Measurements from ENCODE around the gene NRG4.
"Not testable (repeated sequence)": the region's sequence is repeated elsewhere in the genome, so short reads cannot be mapped to it uniquely, and the experiment has no call there.

DNA sequence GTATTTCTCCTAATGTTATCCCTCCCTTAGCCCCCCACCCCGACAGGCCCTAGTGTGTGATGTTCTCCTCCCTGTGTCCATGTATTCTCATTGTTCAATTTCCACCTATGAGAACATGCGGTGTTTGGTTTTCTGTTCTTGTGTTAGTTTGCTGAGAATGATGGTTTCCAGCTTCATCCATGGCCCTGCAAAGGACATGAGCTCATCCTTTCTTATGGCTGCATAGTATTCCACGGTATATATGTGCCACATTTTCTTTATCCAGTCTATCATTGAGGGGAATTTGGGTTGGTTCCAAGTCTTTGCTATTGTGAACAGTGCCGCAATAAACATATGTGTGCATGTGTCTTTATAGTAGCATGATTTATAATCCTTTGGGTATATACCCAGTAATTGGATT is 1.2 kb upstream of the NRG4 start:
- TF ChIP-seq, protein P1, sequence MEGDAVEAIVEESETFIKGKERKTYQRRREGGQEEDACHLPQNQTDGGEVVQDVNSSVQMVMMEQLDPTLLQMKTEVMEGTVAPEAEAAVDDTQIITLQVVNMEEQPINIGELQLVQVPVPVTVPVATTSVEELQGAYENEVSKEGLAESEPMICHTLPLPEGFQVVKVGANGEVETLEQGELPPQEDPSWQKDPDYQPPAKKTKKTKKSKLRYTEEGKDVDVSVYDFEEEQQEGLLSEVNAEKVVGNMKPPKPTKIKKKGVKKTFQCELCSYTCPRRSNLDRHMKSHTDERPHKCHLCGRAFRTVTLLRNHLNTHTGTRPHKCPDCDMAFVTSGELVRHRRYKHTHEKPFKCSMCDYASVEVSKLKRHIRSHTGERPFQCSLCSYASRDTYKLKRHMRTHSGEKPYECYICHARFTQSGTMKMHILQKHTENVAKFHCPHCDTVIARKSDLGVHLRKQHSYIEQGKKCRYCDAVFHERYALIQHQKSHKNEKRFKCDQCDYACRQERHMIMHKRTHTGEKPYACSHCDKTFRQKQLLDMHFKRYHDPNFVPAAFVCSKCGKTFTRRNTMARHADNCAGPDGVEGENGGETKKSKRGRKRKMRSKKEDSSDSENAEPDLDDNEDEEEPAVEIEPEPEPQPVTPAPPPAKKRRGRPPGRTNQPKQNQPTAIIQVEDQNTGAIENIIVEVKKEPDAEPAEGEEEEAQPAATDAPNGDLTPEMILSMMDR (conservative IDR thresholded peaks at IDR 0.05; ENCODE audit: low read depth in 2 of 2): not testable (repeated sequence)
- TF ChIP-seq POLR2AphosphoS5 (IDR thresholded peaks at IDR 0.05; ENCODE audit: low read depth); CREB1 (CRISPR knock-in tag; IDR thresholded peaks at IDR 0.05; ENCODE audit: low read depth); EZH2 (IDR thresholded peaks at IDR 0.05; ENCODE audit: low read depth, unreplicated experiment); EZH2phosphoT487 (IDR thresholded peaks at IDR 0.05; ENCODE audit: unreplicated experiment): not testable (repeated sequence)
- TF ChIP-seq, protein P2, sequence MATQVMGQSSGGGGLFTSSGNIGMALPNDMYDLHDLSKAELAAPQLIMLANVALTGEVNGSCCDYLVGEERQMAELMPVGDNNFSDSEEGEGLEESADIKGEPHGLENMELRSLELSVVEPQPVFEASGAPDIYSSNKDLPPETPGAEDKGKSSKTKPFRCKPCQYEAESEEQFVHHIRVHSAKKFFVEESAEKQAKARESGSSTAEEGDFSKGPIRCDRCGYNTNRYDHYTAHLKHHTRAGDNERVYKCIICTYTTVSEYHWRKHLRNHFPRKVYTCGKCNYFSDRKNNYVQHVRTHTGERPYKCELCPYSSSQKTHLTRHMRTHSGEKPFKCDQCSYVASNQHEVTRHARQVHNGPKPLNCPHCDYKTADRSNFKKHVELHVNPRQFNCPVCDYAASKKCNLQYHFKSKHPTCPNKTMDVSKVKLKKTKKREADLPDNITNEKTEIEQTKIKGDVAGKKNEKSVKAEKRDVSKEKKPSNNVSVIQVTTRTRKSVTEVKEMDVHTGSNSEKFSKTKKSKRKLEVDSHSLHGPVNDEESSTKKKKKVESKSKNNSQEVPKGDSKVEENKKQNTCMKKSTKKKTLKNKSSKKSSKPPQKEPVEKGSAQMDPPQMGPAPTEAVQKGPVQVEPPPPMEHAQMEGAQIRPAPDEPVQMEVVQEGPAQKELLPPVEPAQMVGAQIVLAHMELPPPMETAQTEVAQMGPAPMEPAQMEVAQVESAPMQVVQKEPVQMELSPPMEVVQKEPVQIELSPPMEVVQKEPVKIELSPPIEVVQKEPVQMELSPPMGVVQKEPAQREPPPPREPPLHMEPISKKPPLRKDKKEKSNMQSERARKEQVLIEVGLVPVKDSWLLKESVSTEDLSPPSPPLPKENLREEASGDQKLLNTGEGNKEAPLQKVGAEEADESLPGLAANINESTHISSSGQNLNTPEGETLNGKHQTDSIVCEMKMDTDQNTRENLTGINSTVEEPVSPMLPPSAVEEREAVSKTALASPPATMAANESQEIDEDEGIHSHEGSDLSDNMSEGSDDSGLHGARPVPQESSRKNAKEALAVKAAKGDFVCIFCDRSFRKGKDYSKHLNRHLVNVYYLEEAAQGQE (IDR thresholded peaks at IDR 0.05; ENCODE audit: unreplicated experiment): not testable (repeated sequence)
- TF ChIP-seq, protein P3, sequence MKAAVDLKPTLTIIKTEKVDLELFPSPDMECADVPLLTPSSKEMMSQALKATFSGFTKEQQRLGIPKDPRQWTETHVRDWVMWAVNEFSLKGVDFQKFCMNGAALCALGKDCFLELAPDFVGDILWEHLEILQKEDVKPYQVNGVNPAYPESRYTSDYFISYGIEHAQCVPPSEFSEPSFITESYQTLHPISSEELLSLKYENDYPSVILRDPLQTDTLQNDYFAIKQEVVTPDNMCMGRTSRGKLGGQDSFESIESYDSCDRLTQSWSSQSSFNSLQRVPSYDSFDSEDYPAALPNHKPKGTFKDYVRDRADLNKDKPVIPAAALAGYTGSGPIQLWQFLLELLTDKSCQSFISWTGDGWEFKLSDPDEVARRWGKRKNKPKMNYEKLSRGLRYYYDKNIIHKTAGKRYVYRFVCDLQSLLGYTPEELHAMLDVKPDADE (IDR thresholded peaks at IDR 0.05): not testable (repeated sequence)

Measured in GM23338 (cell line).